Placental pericyte (primary cell): ENCODE data around the gene KDELR3. TPM values are rescaled to one million over a fixed set of nuclear protein-coding genes. Genes with fewer than 3 reads are reported as not detected.

Experiments
- total RNA-seq: library from RNA; depleted of rRNA; stranded (reverse); fragments of >200 nt; gene quantifications from 2 replicates; pipeline ENCODE4 v1.2.3, GENCODE V29; 2012

The KDELR3 gene
- total RNA-seq, result 111 and 136 TPM in 2 replicates

GRCh38 chr22:38467904-38468442 is at the start of gene KDELR3:
Gene KDELR3, plus strand, starts transcription at chr22:38468096. Its CDS starts 138 bp downstream, at chr22:38468234.

GRCh38 chr22:38455076-38455529 is 12.8 kb upstream of the KDELR3 start, which contains the start of gene KCNJ4:
Gene KCNJ4, minus strand, starts transcription at chr22:38455199. Its CDS starts 27,067 bp downstream, at chr22:38428132.

GRCh38 chr22:38506118-38506962 is 38.4 kb downstream of the KDELR3 start, which contains the start of gene DDX17:
Gene DDX17, minus strand, starts transcription at chr22:38506311.

Other genes with a start within 250 kb of the KDELR3 start
- 90.8 and 94.9 TPM in 2 replicates for gene TMEM184B, start 195.1 kb upstream of the KDELR3 start, total RNA-seq
- 184 and 344 TPM in 2 replicates for gene CSNK1E, start 150.7 kb upstream of the KDELR3 start, total RNA-seq
- gene KCNJ4, start 12.9 kb upstream of the KDELR3 start, total RNA-seq, result under 0.01 TPM in 1 of 2 replicates, not detected in the other
- gene DDX17, start 38.2 kb downstream of the KDELR3 start, total RNA-seq, result 439 and 549 TPM in 2 replicates
- 0.88 and 4.3 TPM in 2 replicates for gene DMC1, start 102.1 kb downstream of the KDELR3 start, total RNA-seq
- gene FAM227A, start 188.3 kb downstream of the KDELR3 start, total RNA-seq, result 1.3 and 1.8 TPM in 2 replicates
- 9.0 and 14.0 TPM in 2 replicates for gene CBY1, start 188.5 kb downstream of the KDELR3 start, total RNA-seq
- 49.5 and 79.6 TPM in 2 replicates for gene TOMM22, start 213.9 kb downstream of the KDELR3 start, total RNA-seq
- gene JOSD1, start 232.8 kb downstream of the KDELR3 start, total RNA-seq, result 46.6 and 56.6 TPM in 2 replicates
- 48.0 and 54.7 TPM in 2 replicates for gene GTPBP1, start 237.8 kb downstream of the KDELR3 start, total RNA-seq